PC-9 (cell line): Measurements from ENCODE around the gene GAS7.
"Not testable (repeated sequence)": the region's sequence is repeated elsewhere in the genome, so short reads cannot be mapped to it uniquely, and the experiment has no call there.

Experiments used
- CTCF ChIP-seq: fragments of 200-600 bp; sonication (generic); conservative IDR thresholded peaks from 2 replicates; pipeline ENCODE4 v1.6.1; 2017; ENCODE audit warnings: mixed run types, antibody characterized with exemption, mild to moderate bottlenecking, moderate library complexity
- EZH2 ChIP-seq: fragments of 200-600 bp; sonication (generic); IDR thresholded peaks from 2 replicates; pipeline ENCODE4 v1.8.0; 2017; ENCODE audit warnings: antibody characterized with exemption, low read depth

DNA sequence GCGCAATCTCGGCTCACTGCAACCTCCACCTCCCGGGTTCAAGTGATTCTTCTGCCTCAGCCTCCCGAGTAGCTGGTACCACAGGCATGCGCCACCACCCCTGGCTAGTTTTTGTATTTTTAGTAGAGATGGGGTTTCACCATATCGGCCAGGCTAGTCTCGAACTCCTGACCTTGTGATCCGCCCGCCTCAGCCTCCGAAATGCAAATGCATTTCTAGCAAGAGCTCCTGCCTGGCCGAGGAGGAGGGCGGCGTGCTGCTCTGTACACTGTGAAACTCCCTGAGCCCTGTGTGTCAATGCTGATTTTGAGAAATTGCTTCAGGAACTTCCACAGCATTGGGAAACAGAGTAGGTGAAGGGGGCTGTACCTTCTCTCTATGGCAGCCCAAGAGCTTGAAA, 277.2 kb downstream of the GAS7 start:
- TF ChIP-seq CTCF, EZH2: not testable (repeated sequence)
